OCI-LY7 (cell line): ENCODE measurements around the gene NACC1. TPM values are rescaled to one million over a fixed set of nuclear protein-coding genes. Genes with fewer than 3 reads are reported as not detected.

Experiments
- BruUV-seq: library from RNA; stranded (reverse); fragments of 400-500 nt; replicated peaks from 2 replicates; lab custom pipeline; 2021; lab: Mats Ljungman, UMichigan
- CTCF ChIA-PET: fragments of 300-600 bp; sonication (Branson Sonifier 250); formaldehyde crosslinking; loops from one replicate; lab custom pipeline; 2022; ENCODE audit warnings: antibody characterized with exemption; ENCODE audit not compliant: unreplicated experiment; lab: Charles Lee
- POLR2A ChIA-PET: fragments of 300-600 bp; sonication (Branson Sonifier 250); formaldehyde crosslinking; loops from one replicate; lab custom pipeline; 2022; ENCODE audit warnings: antibody characterized with exemption; lab: Charles Lee
- DNase-seq: peaks from one replicate; pipeline ENCODE4 v3.0.0-alpha.2; 2015; ENCODE audit warnings: low spot score
- H2AFZ ChIP-seq: fragments of 200-600 bp; sonication (generic), shearing (Covaris generic); 2 replicates; pipeline ENCODE4 v1.6.1; 2014; ENCODE audit warnings: mild to moderate bottlenecking, antibody characterized with exemption, low read length, moderate library complexity
- H3K27ac ChIP-seq: fragments of 200-600 bp; sonication (generic); 2 replicates; pipeline ENCODE4 v1.5.1; 2014; ENCODE audit warnings: mixed run types, low read depth, mild to moderate bottlenecking, moderate library complexity, low read length, inconsistent platforms; ENCODE audit not compliant: poor library complexity, severe bottlenecking
- H3K36me3 ChIP-seq: fragments of 200-600 bp; sonication (generic); 2 replicates; pipeline ENCODE4 v1.6.1; 2014; ENCODE audit warnings: mild to moderate bottlenecking, antibody characterized with exemption, low read length, moderate library complexity, mixed read lengths; ENCODE audit not compliant: insufficient read depth
- H3K4me1 ChIP-seq: fragments of 200-600 bp; sonication (generic); 2 replicates; pipeline ENCODE4 v1.5.1; 2014; ENCODE audit warnings: mild to moderate bottlenecking, low read length; ENCODE audit not compliant: insufficient read depth, poor library complexity, severe bottlenecking
- H3K4me2 ChIP-seq: fragments of 200-600 bp; sonication (generic); 2 replicates; pipeline ENCODE4 v1.6.1; 2014; ENCODE audit warnings: mild to moderate bottlenecking, low read length
- H3K4me3 ChIP-seq: fragments of 200-600 bp; sonication (generic); 2 replicates; pipeline ENCODE4 v1.5.1; 2014; ENCODE audit warnings: mild to moderate bottlenecking, low read depth, low read length; ENCODE audit not compliant: poor library complexity, severe bottlenecking
- H3K79me2 ChIP-seq: fragments of 200-600 bp; sonication (generic); 2 replicates; pipeline ENCODE4 v1.6.1; 2016; ENCODE audit warnings: low read depth, mild to moderate bottlenecking, low read length, moderate library complexity, mixed read lengths; ENCODE audit not compliant: insufficient read depth
- H3K9me2 ChIP-seq: fragments of 200-600 bp; sonication (generic); 2 replicates; pipeline ENCODE4 v1.6.1; 2016; ENCODE audit warnings: mild to moderate bottlenecking, low read length, mixed read lengths; ENCODE audit not compliant: insufficient read depth
- H3K9me3 ChIP-seq: fragments of 200-600 bp; sonication (generic); 2 replicates; pipeline ENCODE4 v1.6.1; 2014; ENCODE audit warnings: mild to moderate bottlenecking, mixed run types, low read length, mixed read lengths
- H4K20me1 ChIP-seq: fragments of 200-600 bp; sonication (generic); 2 replicates; pipeline ENCODE4 v1.6.1; 2014; ENCODE audit warnings: mild to moderate bottlenecking, antibody characterized with exemption, low read length, moderate library complexity, mixed read lengths; ENCODE audit not compliant: insufficient read depth
- CTCF ChIP-seq: fragments of 200-600 bp; sonication (generic); conservative IDR thresholded peaks from 2 replicates; pipeline ENCODE4 v1.5.1; 2014; ENCODE audit warnings: mild to moderate bottlenecking, antibody characterized with exemption, low read length, moderate library complexity, mixed read lengths
- EZH2phosphoT487 ChIP-seq: fragments of 200-600 bp; sonication (generic); IDR thresholded peaks from 2 replicates; pipeline ENCODE4 v1.6.1; 2018; ENCODE audit warnings: low read depth, borderline replicate concordance, mild to moderate bottlenecking, mixed run types, antibody characterized with exemption, low read length, moderate library complexity, mixed read lengths
- intact Hi-C: fragments of 100-400 bp; cut with micrococcal nuclease; formaldehyde crosslinking; loops from one replicate; pipeline ENCODE4 v1.10.0; 2022; ENCODE audit not compliant: unreplicated experiment
- total RNA-seq, 2 experiments: library from RNA; depleted of rRNA in 1 of 2; stranded (reverse); fragments of >200 nt in 1 of 2; shearing (Covaris generic) in 1 of 2; gene quantifications; 2 replicates each; pipeline ENCODE4 v1.2.3, GENCODE V29; 2014 to 2022

Gene NACC1
- total RNA-seq, 2 experiments from 2014 or later = 52.9 to 56.3 TPM

- TF ChIP-seq CTCF (no peak), EZH2phosphoT487 (no peak)
- BruUV-seq = no TSS peak
- no peak overlapping the region for H3K4me3 ChIP-seq
- no peaks in the 10 kb centered on the region for H3K36me3 ChIP-seq
- no peaks in the 10 kb centered on the region for H4K20me1 ChIP-seq
- no peak overlapping the region for H3K27ac ChIP-seq
- intact Hi-C loops = no loop called here
- CTCF ChIA-PET = no interaction called here
- H2AFZ ChIP-seq = no peak overlapping the region
- no peaks in the 10 kb centered on the region for H3K79me2 ChIP-seq
- peaks cover 11% of the 10 kb centered on the region for H3K4me1 ChIP-seq
- DNase-seq = no peak
- POLR2A ChIA-PET = interaction anchor here (0.9 kb wide), 1 partner anchor 17 kb away, joined by 3 read pairs; no protein-coding TSS in a partner anchor
- peak overlapping the region; percentile 12; the same call in 1 of the 2 replicates for H3K4me2 ChIP-seq
- H3K9me2 ChIP-seq = no peaks in the 10 kb centered on the region
- no peaks in the 10 kb centered on the region for H3K9me3 ChIP-seq
Measured at GRCh38 chr19:13187419-13187818, 69.4 kb downstream of the NACC1 start.

GRCh38 chr19:13189600-13189999, 71.5 kb downstream of the NACC1 start:
- DNase-seq = no peak
- Histone ChIP-seq H3K9me3 (no peaks in the 10 kb centered on the region), H3K9me2 (no peaks in the 10 kb centered on the region), H3K27ac (no peak overlapping the region), H3K36me3 (no peaks in the 10 kb centered on the region), H2AFZ (no peak overlapping the region), H3K4me2 (no peak overlapping the region), H3K4me3 (no peak overlapping the region), H3K4me1 (peaks cover 18% of the 10 kb centered on the region), H4K20me1 (no peaks in the 10 kb centered on the region), H3K79me2 (no peaks in the 10 kb centered on the region)
- ChIA-PET CTCF (no interaction called here), POLR2A (no interaction called here)
- no peak for TF ChIP-seq EZH2phosphoT487
- TF ChIP-seq CTCF = no peak
- no TSS peak for BruUV-seq
- intact Hi-C loops = no loop called here

Other genes with a start within 250 kb of the NACC1 start
- 28.3 and 32.4 TPM in 2 replicates for gene DNASE2, start 236.8 kb upstream of the NACC1 start, total RNA-seq (2014; rRNA removed; shearing (Covaris generic))
- gene DNASE2, start 236.8 kb upstream of the NACC1 start, total RNA-seq (2022) = 32.8 and 33.7 TPM in 2 replicates
- 0.16 and 0.28 TPM in 2 replicates for gene KLF1, start 231.1 kb upstream of the NACC1 start, total RNA-seq (2014; rRNA removed; shearing (Covaris generic))
- gene KLF1, start 231.1 kb upstream of the NACC1 start, total RNA-seq (2022) = not detected in 2 replicates
- 31.5 and 40.7 TPM in 2 replicates for gene GCDH, start 227.1 kb upstream of the NACC1 start, total RNA-seq (2014; rRNA removed; shearing (Covaris generic))
- 43.8 and 48.7 TPM in 2 replicates for gene GCDH, start 227.1 kb upstream of the NACC1 start, total RNA-seq (2022)
- 6.8 and 8.7 TPM in 2 replicates for gene SYCE2, start 199.0 kb upstream of the NACC1 start, total RNA-seq (2014; rRNA removed; shearing (Covaris generic))
- 13.8 and 14.5 TPM in 2 replicates for gene SYCE2, start 199.0 kb upstream of the NACC1 start, total RNA-seq (2022)
- gene FARSA, start 184.6 kb upstream of the NACC1 start, total RNA-seq (2014; rRNA removed; shearing (Covaris generic)) = 96.1 and 135 TPM in 2 replicates
- 90.7 and 117 TPM in 2 replicates for gene FARSA, start 184.6 kb upstream of the NACC1 start, total RNA-seq (2022)
- 1,039 and 1,069 TPM in 2 replicates for gene CALR, start 179.7 kb upstream of the NACC1 start, total RNA-seq (2014; rRNA removed; shearing (Covaris generic))
- gene CALR, start 179.7 kb upstream of the NACC1 start, total RNA-seq (2022) = 398 and 581 TPM in 2 replicates
- gene RAD23A, start 172.4 kb upstream of the NACC1 start, total RNA-seq (2014; rRNA removed; shearing (Covaris generic)) = 237 and 243 TPM in 2 replicates
- gene RAD23A, start 172.4 kb upstream of the NACC1 start, total RNA-seq (2022) = 171 and 183 TPM in 2 replicates
- gene GADD45GIP1, start 161.0 kb upstream of the NACC1 start, total RNA-seq (2014; rRNA removed; shearing (Covaris generic)) = 29.5 and 43.0 TPM in 2 replicates
- gene GADD45GIP1, start 161.0 kb upstream of the NACC1 start, total RNA-seq (2022) = 24.7 and 32.4 TPM in 2 replicates
- gene DAND5, start 148.7 kb upstream of the NACC1 start, total RNA-seq (2014; rRNA removed; shearing (Covaris generic)) = 0.06 and 0.18 TPM in 2 replicates
- gene DAND5, start 148.7 kb upstream of the NACC1 start, total RNA-seq (2022) = 0.77 and 0.84 TPM in 2 replicates
- gene NFIX, start 122.8 kb upstream of the NACC1 start, total RNA-seq (2014; rRNA removed; shearing (Covaris generic)) = 0.03 and 0.16 TPM in 2 replicates
- gene NFIX, start 122.8 kb upstream of the NACC1 start, total RNA-seq (2022) = 0.68 and 0.72 TPM in 2 replicates
- gene LYL1, start 15.4 kb upstream of the NACC1 start, total RNA-seq (2014; rRNA removed; shearing (Covaris generic)) = 66.8 and 75.5 TPM in 2 replicates
- 70.4 and 72.5 TPM in 2 replicates for gene LYL1, start 15.4 kb upstream of the NACC1 start, total RNA-seq (2022)
- 39.2 and 56.8 TPM in 2 replicates for gene TRMT1, start 1.5 kb upstream of the NACC1 start, total RNA-seq (2014; rRNA removed; shearing (Covaris generic))
- gene TRMT1, start 1.5 kb upstream of the NACC1 start, total RNA-seq (2022) = 38.2 and 50.4 TPM in 2 replicates
- gene STX10, start 32.1 kb downstream of the NACC1 start, total RNA-seq (2014; rRNA removed; shearing (Covaris generic)) = 67.8 and 91.7 TPM in 2 replicates
- gene STX10, start 32.1 kb downstream of the NACC1 start, total RNA-seq (2022) = 41.6 and 45.4 TPM in 2 replicates
- gene IER2, start 32.1 kb downstream of the NACC1 start, total RNA-seq (2014; rRNA removed; shearing (Covaris generic)) = 61.6 and 64.3 TPM in 2 replicates
- 79.5 and 89.0 TPM in 2 replicates for gene IER2, start 32.1 kb downstream of the NACC1 start, total RNA-seq (2022)